ENCODE data around the gene PELI1.
A peak's percentile ranks its signal among the peaks of the same experiment; 100 is the strongest.

Gene PELI1

DNA sequence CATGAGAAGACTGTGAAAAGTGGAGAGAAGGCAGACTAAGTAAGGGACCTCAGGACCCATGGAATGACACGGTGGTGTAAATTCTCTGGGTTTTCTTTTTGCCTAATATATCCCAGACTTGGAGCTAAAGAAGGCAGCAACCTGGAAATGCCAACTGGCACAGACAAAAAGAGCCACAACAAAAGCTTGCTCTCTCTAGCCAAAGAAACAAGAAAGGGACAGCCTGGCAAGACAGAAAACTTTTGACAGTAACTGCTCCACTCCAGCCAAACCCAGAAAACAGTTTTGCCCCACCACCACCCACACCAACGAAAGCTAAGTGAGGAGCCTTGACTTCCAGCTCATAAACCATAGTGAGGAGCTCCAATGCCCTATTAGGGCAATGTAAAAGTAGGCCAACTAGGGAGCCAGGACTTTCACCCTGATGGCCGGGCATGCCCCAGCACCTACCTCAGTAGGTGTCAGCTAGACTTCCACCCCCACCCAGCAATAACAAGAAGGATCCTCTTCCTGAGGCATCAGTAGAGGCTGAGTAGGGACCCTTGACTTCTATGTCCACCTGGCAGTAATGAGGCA, 35.5 kb downstream of the PELI1 start:
- TF ChIP-seq TAF1 (IDR thresholded peaks at IDR 0.05; ENCODE audit: low read depth) (no peak), YY1 (IDR thresholded peaks at IDR 0.05; ENCODE audit: low read depth) (no peak), RAD21 (IDR thresholded peaks at IDR 0.05; ENCODE audit: low read depth) (no peak), ZBTB7A (IDR thresholded peaks at IDR 0.05; ENCODE audit: low read depth) (no peak), NFIC (IDR thresholded peaks at IDR 0.05) (no peak), CEBPB (IDR thresholded peaks at IDR 0.05) (no peak), CREB1 (IDR thresholded peaks at IDR 0.05; ENCODE audit: low read depth) (no peak), FOXM1 (IDR thresholded peaks at IDR 0.05; ENCODE audit: borderline replicate concordance, low read depth) (no peak), TCF12 (IDR thresholded peaks at IDR 0.05; ENCODE audit: low read depth) (no peak)
- TF ChIP-seq, protein P1, sequence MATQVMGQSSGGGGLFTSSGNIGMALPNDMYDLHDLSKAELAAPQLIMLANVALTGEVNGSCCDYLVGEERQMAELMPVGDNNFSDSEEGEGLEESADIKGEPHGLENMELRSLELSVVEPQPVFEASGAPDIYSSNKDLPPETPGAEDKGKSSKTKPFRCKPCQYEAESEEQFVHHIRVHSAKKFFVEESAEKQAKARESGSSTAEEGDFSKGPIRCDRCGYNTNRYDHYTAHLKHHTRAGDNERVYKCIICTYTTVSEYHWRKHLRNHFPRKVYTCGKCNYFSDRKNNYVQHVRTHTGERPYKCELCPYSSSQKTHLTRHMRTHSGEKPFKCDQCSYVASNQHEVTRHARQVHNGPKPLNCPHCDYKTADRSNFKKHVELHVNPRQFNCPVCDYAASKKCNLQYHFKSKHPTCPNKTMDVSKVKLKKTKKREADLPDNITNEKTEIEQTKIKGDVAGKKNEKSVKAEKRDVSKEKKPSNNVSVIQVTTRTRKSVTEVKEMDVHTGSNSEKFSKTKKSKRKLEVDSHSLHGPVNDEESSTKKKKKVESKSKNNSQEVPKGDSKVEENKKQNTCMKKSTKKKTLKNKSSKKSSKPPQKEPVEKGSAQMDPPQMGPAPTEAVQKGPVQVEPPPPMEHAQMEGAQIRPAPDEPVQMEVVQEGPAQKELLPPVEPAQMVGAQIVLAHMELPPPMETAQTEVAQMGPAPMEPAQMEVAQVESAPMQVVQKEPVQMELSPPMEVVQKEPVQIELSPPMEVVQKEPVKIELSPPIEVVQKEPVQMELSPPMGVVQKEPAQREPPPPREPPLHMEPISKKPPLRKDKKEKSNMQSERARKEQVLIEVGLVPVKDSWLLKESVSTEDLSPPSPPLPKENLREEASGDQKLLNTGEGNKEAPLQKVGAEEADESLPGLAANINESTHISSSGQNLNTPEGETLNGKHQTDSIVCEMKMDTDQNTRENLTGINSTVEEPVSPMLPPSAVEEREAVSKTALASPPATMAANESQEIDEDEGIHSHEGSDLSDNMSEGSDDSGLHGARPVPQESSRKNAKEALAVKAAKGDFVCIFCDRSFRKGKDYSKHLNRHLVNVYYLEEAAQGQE (IDR thresholded peaks at IDR 0.05; ENCODE audit: low read depth): no peak
- TF ChIP-seq, protein P2, sequence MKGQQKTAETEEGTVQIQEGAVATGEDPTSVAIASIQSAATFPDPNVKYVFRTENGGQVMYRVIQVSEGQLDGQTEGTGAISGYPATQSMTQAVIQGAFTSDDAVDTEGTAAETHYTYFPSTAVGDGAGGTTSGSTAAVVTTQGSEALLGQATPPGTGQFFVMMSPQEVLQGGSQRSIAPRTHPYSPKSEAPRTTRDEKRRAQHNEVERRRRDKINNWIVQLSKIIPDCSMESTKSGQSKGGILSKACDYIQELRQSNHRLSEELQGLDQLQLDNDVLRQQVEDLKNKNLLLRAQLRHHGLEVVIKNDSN (IDR thresholded peaks at IDR 0.05): no peak
- TF ChIP-seq, protein P3, sequence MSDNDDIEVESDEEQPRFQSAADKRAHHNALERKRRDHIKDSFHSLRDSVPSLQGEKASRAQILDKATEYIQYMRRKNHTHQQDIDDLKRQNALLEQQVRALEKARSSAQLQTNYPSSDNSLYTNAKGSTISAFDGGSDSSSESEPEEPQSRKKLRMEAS (IDR thresholded peaks at IDR 0.05): no peak

DNA sequence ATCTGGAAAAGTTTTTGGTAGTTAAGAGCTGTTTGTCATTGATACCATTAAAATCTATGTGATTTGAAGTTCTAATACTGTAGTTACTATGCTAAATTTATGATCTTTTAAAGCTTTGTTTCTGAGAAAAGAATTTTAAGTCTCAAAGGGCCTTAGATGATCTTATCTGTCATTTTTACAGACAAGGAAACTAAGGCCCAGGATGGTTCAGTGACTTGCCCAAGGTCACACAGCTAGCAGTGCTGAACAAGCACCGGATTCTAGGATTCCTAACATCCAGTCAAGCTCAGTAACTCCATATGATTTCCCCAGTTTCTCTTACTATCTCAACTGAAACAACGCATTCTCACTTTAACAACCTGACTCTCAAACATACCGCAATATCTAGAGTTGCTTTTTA, 37.7 kb downstream of the PELI1 start:
- TF ChIP-seq ZBTB7A (IDR thresholded peaks at IDR 0.05; ENCODE audit: low read depth): no peak
- no peak for TF ChIP-seq FOXM1 (IDR thresholded peaks at IDR 0.05; ENCODE audit: borderline replicate concordance, low read depth)
- TF ChIP-seq NFIC (IDR thresholded peaks at IDR 0.05): no peak
- no peak for TF ChIP-seq CEBPB (IDR thresholded peaks at IDR 0.05)
- TF ChIP-seq, protein P2 (IDR thresholded peaks at IDR 0.05): no peak
- TF ChIP-seq, protein P1 (IDR thresholded peaks at IDR 0.05; ENCODE audit: low read depth): no peak
- TF ChIP-seq, protein P3 (IDR thresholded peaks at IDR 0.05): no peak
- TF ChIP-seq EP300 (IDR thresholded peaks at IDR 0.05; ENCODE audit: borderline replicate concordance): no peak
- no peak for TF ChIP-seq TCF12 (IDR thresholded peaks at IDR 0.05; ENCODE audit: low read depth)
- no peak for TF ChIP-seq RAD21 (IDR thresholded peaks at IDR 0.05; ENCODE audit: low read depth)

DNA sequence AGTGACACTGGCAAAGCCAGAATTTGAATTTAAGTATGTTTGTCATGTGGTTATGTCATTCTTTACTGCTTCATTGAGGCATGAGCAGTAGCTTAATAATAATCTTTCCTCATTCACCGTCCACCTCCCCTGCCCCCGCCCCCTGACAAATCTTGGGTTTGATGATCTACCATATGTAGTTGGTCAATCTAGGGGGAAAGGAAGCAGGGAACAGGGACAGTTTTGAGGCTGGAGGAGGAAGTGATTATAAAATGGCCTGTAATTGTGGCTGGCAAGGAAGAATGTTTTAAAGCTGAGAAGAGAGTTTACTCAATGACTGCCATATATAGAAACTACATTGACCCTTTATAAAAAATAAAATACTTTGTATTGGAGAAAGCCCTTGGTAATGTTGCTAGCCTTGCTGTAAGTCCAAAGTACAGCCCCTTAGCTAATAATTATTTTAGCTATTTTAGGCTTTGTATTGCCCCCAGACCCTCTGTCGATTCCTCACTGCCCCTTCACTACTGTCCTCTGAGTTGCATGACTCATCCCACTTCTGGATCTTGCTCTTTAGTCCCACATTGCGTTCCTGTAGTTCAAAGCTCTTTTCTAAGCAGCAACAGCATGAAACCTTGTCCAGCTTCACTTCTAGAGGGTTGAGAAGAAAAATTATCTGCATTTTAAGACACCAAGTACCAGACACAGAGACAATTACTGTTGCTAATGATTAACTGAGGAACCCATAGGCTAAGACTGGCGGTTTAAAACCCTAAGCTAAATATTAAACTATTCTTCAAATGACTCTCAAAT, 38.4 kb downstream of the PELI1 start:
- TF ChIP-seq, protein P2 (IDR thresholded peaks at IDR 0.05): no peak
- no peak for TF ChIP-seq TEAD4 (IDR thresholded peaks at IDR 0.05)
- TF ChIP-seq CREB1 (IDR thresholded peaks at IDR 0.05; ENCODE audit: low read depth): no peak

DNA sequence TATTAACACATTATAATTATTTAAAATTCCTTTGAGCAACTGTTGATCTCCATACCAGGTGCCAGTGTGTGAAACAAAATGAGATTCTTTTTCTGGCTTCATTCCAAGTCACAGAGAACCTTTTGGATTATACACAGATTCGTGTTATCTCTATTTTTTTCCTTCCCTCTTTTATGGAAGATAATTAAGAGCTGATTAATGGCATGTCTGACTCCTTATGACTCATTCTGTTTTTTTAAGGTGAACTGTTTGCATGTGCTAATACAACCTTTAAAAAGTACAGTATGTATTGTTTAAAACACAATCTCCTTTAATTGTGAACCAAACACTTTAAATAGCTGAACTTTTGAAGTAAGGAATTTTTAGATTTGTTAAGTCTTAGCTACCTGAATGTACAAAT, 39.3 kb downstream of the PELI1 start:
- TF ChIP-seq NFIC (IDR thresholded peaks at IDR 0.05): peak; percentile 43; the same call in 1 of the 2 replicates
- TF ChIP-seq, protein P1 (IDR thresholded peaks at IDR 0.05; ENCODE audit: low read depth): no peak

Data from Ishikawa (cell line).